CD4-positive, alpha-beta T cell treated with Interleukin-17A for 1 hour (primary cell): ENCODE results near the gene RPL18A.
A peak's percentile ranks its signal among the peaks of the same experiment; 100 is the strongest.
"Not testable (repeated sequence)": the region's sequence is repeated elsewhere in the genome, so short reads cannot be mapped to it uniquely, and the experiment has no call there.

Experiments
- DNase-seq: peaks from one replicate; pipeline ENCODE4 v3.0.0-alpha.2; 2020

The RPL18A gene

GRCh38 chr19:17866964-17867486, 7.3 kb downstream of the RPL18A start:
- DNase-seq = no peak

GRCh38 chr19:17868669-17869068, 9.0 kb downstream of the RPL18A start:
- no peak for DNase-seq

GRCh38 chr19:17869114-17869608, 9.5 kb downstream of the RPL18A start:
- no peak for DNase-seq

- no peak for DNase-seq
These were observed 11.5 kb downstream of the RPL18A start for GRCh38 chr19:17871032-17871877.

- DNase-seq = no peak
These were observed 12.2 kb downstream of the RPL18A start, which contains the start of gene SLC5A5 for GRCh38 chr19:17871878-17872250. SLC5A5 (plus strand) TSS chr19:17871945; CDS start chr19:17872320, 375 bp downstream.

GRCh38 chr19:17872251-17873001, 12.7 kb downstream of the RPL18A start:
- peak; percentile 36 for DNase-seq

- DNase-seq = peak; percentile 71
These were observed 14.4 kb downstream of the RPL18A start for GRCh38 chr19:17873786-17874757.

- DNase-seq = no peak
These were observed 15.0 kb downstream of the RPL18A start for GRCh38 chr19:17874758-17875135.

- DNase-seq = no peak
These were observed 18.0 kb downstream of the RPL18A start for GRCh38 chr19:17877696-17878095.

GRCh38 chr19:17879466-17879865, 19.8 kb downstream of the RPL18A start:
- DNase-seq = no peak

- DNase-seq = no peak
These were observed 22.0 kb downstream of the RPL18A start for GRCh38 chr19:17881701-17882100.

GRCh38 chr19:17883627-17884410, 24.1 kb downstream of the RPL18A start:
- DNase-seq = no peak

- DNase-seq = no peak
These were observed 26.8 kb downstream of the RPL18A start for GRCh38 chr19:17886515-17886914.

- DNase-seq = not testable (repeated sequence)
These were observed 27.5 kb downstream of the RPL18A start for GRCh38 chr19:17887221-17887620.

GRCh38 chr19:17888260-17888659, 28.6 kb downstream of the RPL18A start:
- DNase-seq = no peak

- DNase-seq = no peak
These were observed 30.0 kb downstream of the RPL18A start for GRCh38 chr19:17889609-17890214.

- no peak for DNase-seq
These were observed 34.1 kb downstream of the RPL18A start for GRCh38 chr19:17893766-17894165.

- no peak for DNase-seq
These were observed 43.0 kb downstream of the RPL18A start for GRCh38 chr19:17902701-17903100.

- DNase-seq = no peak
These were observed 48.5 kb downstream of the RPL18A start for GRCh38 chr19:17908244-17908643.

- DNase-seq = no peak
These were observed 49.5 kb downstream of the RPL18A start for GRCh38 chr19:17909003-17909732.
